ENCODE results near the gene ZNF90.
"Not testable (repeated sequence)": the region's sequence is repeated elsewhere in the genome, so short reads cannot be mapped to it uniquely, and the experiment has no call there.

ZNF90 gene

GRCh38 chr19:20077791-20078463 lies at the start of gene ZNF90:
Gene ZNF90 (plus strand): TSS chr19:20078000. CDS start chr19:20078133, 133 bp downstream.
- peak; percentile 93 for DNase-seq

- no peak for DNase-seq
Observed at GRCh38 chr19:20028611-20029010, 49.2 kb upstream of the ZNF90 start.

DNA sequence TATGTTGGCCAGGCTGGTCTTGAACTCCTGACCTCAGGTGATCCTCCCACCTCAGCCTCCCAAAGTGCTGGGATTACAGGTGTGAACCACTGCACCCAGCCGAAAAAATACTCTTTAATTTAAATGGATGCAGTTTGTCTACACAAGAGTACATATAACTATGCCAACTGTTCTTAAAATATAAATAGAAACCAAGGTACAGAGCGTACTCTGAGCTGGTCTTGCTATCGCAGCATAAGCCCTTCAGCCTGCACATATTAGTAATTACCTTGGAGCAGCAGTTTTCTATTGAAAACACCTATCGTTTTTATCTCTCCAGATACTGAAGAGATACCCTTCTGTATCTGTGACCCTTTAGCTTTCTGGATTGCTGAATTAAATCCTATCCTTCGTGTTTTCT lies 41.9 kb upstream of the ZNF90 start:
- no peak for DNase-seq

- no peak for DNase-seq
Observed at GRCh38 chr19:20038358-20039202, 39.2 kb upstream of the ZNF90 start.

DNA sequence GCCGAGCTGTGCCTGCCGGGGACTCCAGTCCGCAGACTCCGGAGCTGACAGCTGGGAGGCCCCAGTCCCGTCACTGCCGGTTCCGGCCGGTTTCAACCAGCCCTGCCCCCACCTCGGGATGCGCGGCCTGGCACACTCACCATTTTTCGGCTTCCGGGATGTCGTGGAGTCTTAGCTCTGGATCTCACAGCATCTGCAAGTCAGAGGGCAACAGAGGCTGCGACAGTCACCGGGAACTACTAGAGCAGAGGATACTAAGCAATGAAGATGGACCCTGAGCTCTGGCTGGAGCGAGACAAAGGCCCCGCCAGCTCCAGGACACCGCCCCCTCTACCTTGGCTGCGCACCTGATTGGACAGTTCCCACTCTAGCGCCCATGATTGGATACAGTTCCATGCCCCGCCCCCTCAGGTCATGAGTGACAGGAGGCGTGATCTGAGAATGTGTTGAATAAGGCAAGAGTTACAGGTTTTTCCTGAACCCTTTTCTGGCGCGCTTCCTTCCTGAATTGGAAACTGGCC lies 38.5 kb upstream of the ZNF90 start, which contains the start of gene ZNF682:
TSS of gene ZNF682 (minus strand) at position 303 of the 521 bp plus-strand sequence. CDS start at position 143, 160 bp downstream.
- DNase-seq: peak; percentile 97

DNA sequence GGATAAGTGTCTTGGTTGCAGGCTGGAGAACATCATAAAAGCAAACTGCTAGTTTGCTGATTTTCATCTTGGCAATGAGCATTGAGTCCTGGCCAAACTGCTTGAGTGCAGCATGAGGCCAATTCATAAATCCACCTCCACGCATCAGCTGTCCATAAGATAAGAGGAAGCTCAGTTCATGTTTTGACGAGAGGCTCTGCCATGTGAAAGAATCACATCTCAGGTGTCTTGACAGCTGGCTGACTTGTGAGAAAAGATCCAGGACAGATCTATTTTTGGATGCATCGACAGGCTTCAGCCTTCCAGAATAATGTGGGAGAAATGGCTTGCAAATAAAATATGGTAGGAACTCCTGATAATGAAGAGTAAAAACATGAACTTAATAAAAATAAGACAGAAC lies 33.1 kb upstream of the ZNF90 start:
- DNase-seq: no peak

- not testable (repeated sequence) for DNase-seq
Observed at GRCh38 chr19:20045742-20046141, 32.1 kb upstream of the ZNF90 start.

- DNase-seq: peak; percentile 86
Observed at GRCh38 chr19:20051841-20052768, 25.7 kb upstream of the ZNF90 start.

- DNase-seq: not testable (repeated sequence)
Observed at GRCh38 chr19:20058738-20059137, 19.1 kb upstream of the ZNF90 start.

DNA sequence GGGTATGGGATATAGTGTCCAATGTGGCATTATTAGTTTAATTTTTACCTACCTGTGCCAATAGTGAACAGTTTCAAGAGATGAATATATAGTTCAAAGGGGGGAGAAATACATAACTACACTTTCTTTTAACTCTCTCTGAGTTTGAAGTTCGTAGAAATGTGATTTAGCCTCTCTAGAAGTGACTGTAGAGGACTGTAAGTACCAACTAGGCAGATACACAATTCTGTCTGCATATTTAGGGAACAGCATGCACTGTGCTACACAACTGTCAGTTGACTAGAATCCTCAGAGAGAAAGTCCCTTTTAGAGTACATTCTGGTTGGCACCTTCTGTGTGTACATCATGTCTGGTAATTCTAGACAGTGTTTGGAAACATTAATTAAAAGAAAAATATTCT lies 17.5 kb upstream of the ZNF90 start:
- no peak for DNase-seq

DNA sequence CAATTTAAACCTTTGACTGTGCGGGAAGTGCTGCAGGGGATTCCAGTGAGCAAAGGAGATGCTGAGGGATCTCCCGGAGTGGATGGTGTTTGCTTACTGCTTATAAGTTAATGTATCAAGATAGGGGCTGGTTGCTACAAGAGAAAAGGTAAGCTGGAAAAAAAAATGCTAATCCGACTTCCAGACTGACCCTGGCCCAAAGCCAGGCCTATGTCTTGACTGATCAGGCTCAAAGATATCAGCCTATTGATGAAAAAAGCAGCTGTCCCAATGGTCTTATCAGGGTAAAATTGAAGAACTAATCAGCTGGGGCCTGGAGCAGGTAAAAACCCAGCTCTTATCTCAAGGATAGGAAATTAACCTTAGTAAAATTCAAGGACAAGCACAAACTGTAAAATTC lies 10.9 kb upstream of the ZNF90 start:
- no peak for DNase-seq

GRCh38 chr19:20067943-20068342 lies 9.9 kb upstream of the ZNF90 start:
- DNase-seq: no peak

GRCh38 chr19:20068559-20068958 lies 9.2 kb upstream of the ZNF90 start:
- DNase-seq: not testable (repeated sequence)

DNA sequence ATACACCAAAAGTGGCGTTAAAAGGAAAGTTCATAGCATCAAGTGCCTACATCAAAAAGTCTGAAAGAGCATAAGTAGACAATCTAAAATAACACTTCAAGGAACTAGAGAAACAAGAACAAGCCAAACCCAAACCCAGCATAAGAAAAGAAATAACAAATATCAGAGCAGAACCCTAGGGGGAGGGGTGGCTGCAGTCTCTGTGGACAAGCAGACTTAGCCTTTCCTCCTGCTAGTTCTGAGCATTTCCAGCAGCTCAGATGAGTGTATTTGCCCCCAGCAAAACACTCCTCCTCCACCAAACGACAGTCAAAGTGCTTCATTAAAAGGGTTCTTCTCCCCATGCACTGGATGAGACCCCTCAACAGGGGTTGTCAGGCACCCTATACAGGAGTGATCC lies 7.1 kb upstream of the ZNF90 start:
- no peak for DNase-seq

DNA sequence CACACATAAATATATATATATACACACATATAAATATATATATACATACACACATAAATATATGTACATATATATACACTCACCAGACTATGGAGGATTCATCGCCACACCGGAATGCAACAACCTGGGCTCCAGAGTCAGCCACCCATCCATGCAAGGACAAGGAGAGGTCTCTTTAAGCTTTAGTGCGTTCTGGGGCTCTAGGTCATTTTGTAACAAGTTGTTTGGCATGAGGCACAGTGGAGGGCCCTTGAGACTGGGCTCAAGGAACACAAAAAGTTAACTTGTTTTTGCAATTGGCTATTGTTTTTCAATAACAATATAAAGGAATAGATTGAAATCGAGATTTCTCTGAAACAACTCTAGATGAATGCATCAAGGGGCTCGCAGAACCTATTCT lies 4.9 kb upstream of the ZNF90 start:
- no peak for DNase-seq

DNA sequence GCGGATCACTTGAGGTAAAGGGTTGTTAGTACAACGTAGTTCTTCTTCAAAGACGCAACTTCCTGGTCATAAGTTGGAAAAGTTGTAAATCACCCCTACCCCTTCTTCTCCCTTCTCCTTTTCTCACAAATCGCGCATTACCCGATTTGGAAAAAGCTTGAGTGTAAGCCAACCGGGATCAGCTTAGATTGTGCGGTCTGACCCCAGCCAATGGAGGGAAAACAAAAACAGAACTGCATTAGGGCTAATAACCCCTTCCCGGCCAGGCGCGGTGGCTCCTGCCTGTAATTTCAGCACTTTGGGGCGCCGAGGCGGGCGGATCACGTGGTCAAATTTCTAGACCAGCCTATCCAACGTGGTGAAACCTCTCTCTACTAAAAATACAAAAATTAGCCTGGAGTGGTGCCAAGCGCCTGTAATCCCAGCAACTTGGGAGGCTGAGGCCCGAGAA lies 806 bp downstream of the ZNF90 start:
- DNase-seq: peak; percentile 64

DNA sequence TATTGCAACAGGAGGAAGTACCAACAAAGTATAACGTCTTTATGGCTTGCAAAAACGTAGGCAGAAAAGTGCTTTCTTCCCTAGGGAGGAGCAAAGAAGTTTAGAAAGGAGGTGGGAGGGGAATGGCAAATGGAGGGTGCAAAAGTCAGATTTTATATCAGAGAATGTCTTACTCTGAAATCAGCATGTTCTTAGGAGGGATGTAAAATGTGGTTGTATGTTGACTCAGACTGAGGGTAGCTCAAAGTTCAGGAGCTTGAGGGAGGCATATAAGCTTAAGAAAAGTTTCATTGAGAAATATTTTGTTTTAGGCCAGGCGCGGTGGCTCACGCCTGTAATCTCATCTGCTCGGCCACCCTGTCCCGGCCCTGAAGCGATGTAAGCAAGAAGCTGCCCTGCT lies 1.7 kb downstream of the ZNF90 start:
- DNase-seq: no peak

- no peak for DNase-seq
Observed at GRCh38 chr19:20080656-20081055, 2.9 kb downstream of the ZNF90 start.

DNA sequence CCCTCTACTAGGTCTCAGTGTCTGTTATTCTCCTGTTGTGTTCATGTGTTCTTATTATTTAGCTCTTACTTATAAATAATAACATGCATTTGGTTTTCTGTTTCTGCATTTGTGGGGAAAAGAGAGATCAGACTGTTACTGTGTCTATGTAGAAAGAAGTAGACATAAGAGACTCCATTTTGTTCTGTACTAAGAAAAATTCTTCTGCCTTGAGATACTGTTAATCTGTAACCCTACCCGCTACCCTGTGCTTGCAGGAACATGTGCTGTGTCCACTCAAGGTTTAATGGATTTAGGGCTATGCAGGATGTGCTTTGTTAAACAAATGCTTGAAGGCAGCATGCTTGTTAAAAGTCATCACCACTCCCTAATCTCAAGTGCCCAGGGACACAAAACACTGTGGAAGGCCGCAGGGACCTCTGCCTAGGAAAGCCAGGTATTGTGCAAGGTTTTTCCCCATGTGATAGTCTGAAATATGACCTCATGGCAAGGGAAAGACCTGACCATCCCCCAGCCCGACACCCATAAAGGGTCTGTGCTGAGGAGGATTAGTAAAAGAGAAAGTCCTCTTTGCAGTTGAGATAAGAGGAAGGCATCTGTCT lies 4.5 kb downstream of the ZNF90 start:
- DNase-seq: not testable (repeated sequence)

GRCh38 chr19:20082876-20083275 lies 5.1 kb downstream of the ZNF90 start:
- DNase-seq: not testable (repeated sequence)

DNA sequence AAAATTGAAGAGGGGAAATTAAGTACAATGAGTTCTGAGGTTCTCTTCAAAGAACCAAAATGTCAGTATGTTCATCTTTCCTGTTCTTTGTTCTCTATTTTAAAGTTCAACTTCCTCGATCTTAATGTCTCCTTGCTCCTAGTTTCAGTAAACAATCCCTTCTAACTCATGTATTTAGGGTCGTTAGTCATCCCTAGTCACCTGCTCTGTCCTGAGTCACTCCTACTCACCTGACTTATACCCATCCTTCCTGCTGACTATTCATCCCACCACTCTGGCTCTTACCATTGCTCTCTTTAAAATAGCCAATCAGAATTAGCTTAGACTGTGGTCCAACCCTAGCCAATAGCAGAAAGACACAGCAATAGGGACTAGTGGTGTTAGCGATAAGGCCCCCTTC lies 24.3 kb downstream of the ZNF90 start:
- no peak for DNase-seq

DNA sequence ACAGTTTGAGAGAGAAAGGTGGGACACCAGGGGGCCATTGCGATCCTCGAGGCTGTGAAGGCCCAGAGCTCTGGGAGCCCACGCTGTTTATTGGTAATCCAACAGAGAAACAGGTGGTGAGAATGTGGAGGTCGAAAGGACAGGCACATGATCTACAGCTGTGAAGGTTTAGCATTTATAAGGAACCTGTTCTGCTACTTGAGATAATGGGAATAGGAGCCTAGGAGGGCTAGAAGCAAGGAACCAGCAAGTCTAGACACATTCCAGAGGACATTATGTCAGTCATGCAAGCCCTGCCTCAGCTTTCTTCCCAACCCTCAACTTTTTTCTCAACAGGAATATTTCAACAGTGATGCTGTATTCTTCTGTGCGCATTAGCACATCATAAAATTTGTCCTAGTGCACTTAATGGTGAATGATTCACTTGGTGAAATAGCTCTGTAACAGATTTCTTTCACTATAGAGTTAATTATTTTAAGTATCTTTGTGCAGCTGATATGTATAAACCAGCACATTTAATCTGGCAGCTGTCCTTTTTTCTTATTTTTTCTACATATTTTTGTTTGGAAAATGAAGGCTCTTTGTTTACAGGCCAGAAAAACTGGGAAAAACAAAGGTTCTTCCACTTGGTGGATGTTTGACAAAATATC lies 25.4 kb downstream of the ZNF90 start:
- no peak for DNase-seq

Measured in activated effector memory CD4-positive, alpha-beta T cell treated with anti-CD3 and anti-CD28 coated beads, Interleukin-2, amount 50 U/mL, for 16 hours (primary cell).